Stomach (tissue), 9 donors: ENCODE measurements around the gene DIS3L2. TPM values are rescaled to one million over a fixed set of nuclear protein-coding genes. Genes with fewer than 3 reads are reported as not detected.
A peak's percentile ranks its signal among the peaks of the same experiment; 100 is the strongest.
"Not testable (repeated sequence)": the region's sequence is repeated elsewhere in the genome, so short reads cannot be mapped to it uniquely, and the experiment has no call there.

Experiments used
- DNase-seq, 2 donors: peaks; one replicate each; pipeline versions ENCODE4 v3.0.0 to v3.0.0-alpha.2; 2013 to 2019
- H3K27ac ChIP-seq, 5 donors: fragments of 200-600 bp in 4 of 5; sonication (generic) in 4 of 5; one replicate each; pipeline ENCODE4 v1.5.1; 2013 to 2019; ENCODE audit warnings: mild to moderate bottlenecking in 1 of 5, moderate library complexity in 1 of 5
- H3K27me3 ChIP-seq, 3 donors: fragments of 200-600 bp; sonication (generic); one replicate each; pipeline ENCODE4 v1.5.1; 2017 to 2019; ENCODE audit warnings: mixed run types in 1 of 3
- H3K36me3 ChIP-seq, 4 donors: fragments of 200-600 bp; sonication (generic); 1 replicate in 3 of 4; 2 replicates in 1 of 4; pipeline ENCODE4 v1.5.1; 2016 to 2019
- H3K4me1 ChIP-seq, 4 donors: fragments of 200-600 bp; sonication (generic); one replicate each; pipeline ENCODE4 v1.5.1; 2016 to 2019
- H3K4me3 ChIP-seq, 4 donors: fragments of 200-600 bp; sonication (generic) in 3 of 4; one replicate each; pipeline ENCODE4 v1.5.1; 2016 to 2019; ENCODE audit warnings: mild to moderate bottlenecking in 1 of 4
- H3K9me3 ChIP-seq, 4 donors: fragments of 200-600 bp; sonication (generic); one replicate each; pipeline ENCODE4 v1.5.1; 2016 to 2019
- EP300 ChIP-seq: sonication (generic); formaldehyde crosslinking; IDR thresholded peaks from one replicate; pipeline ENCODE4 v1.6.1; 2017; ENCODE audit warnings: antibody characterized with exemption
- POLR2A ChIP-seq, 4 donors: fragments of 450-650 bp; IDR thresholded peaks; one replicate each; pipeline ENCODE4 v1.6.1; 2016; ENCODE audit warnings: antibody characterized with exemption in 4 of 4, control low read depth in 2 of 4, mild to moderate bottlenecking in 1 of 4, moderate library complexity in 1 of 4
- POLR2AphosphoS5 ChIP-seq, 3 donors: sonication (generic); formaldehyde crosslinking; IDR thresholded peaks; one replicate each; pipeline ENCODE4 v1.6.1; 2016; ENCODE audit warnings: antibody characterized with exemption in 3 of 3
- WGBS, 5 donors: extraction: QIAGEN DNeasy Blood & Tissue Kit in 3 of 5; methylation state at CpG; one replicate each; pipeline versions ENCODE4 v1.1.5 to v1.1.7; 2013 to 2018; 5-methylcytosine and 5-hydroxymethylcytosine counted together
- intact Hi-C: fragments of 100-400 bp; cut with DNase I; formaldehyde crosslinking; loops from one replicate; pipeline ENCODE4 v1.15.1; 2023; ENCODE audit warnings: low total_unique reads
- polyA plus RNA-seq, 3 donors: library from polyadenylated mRNA; stranded (reverse); fragments of 200-250 nt; gene quantifications; one replicate each; pipeline ENCODE4 v1.2.3, GENCODE V29; 2013
- total RNA-seq, 5 donors: library from RNA; depleted of rRNA; stranded (reverse); fragments of >200 nt; gene quantifications; one replicate each; pipeline versions ENCODE4 v1.1.0 to v1.2.3, GENCODE V29; 2014 to 2016
- TF ChIP-seq, protein P1 (sequence below), 7 experiments: fragments of 450-650 bp in 4 of 7; fragments of 200-600 bp in 3 of 7; sonication (generic) in 3 of 7; IDR thresholded peaks; one replicate each; pipeline ENCODE4 v1.5.1; 2016 to 2019; ENCODE audit warnings: antibody characterized with exemption in 7 of 7, control low read depth in 2 of 7, mild to moderate bottlenecking in 1 of 7
- donor health status: healthy with polysubstance abuse.
- donor health status: Bipolar disorder and iron deficiency.
- donor health status: healthy.

Gene DIS3L2
- total and polyA plus RNA-seq, 8 donors: 10.4 to 124 (median 26.8) TPM

DNA sequence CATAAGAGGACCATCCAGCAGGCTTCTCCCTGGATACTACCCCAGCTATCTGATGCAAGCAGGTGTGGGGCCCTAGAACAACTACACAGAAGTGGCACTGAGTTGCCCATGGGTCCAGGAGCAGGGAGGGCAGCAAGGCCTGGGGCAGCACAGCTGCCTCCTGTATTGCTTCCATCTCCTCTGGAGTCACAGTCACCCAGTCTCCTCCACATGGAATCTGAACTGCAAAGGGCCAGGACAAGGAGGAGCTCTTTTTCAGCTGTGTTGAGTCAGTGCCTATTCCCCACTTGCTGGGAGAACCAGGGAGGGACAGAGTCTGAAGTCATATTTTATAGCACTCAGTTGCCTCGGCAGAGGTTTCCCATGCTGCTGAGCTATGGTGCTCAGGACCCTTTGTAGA lies 349.2 kb downstream of the DIS3L2 start:
- peaks cover under 1 to 19% (median 4%) of the 10 kb centered on the region in 4 donors for H3K4me1 ChIP-seq
- TF ChIP-seq POLR2AphosphoS5 (IDR thresholded peaks at IDR 0.05) (no peak), EP300 (no peak), POLR2A (IDR thresholded peaks at IDR 0.05) (no peak)
- TF ChIP-seq, protein P1, sequence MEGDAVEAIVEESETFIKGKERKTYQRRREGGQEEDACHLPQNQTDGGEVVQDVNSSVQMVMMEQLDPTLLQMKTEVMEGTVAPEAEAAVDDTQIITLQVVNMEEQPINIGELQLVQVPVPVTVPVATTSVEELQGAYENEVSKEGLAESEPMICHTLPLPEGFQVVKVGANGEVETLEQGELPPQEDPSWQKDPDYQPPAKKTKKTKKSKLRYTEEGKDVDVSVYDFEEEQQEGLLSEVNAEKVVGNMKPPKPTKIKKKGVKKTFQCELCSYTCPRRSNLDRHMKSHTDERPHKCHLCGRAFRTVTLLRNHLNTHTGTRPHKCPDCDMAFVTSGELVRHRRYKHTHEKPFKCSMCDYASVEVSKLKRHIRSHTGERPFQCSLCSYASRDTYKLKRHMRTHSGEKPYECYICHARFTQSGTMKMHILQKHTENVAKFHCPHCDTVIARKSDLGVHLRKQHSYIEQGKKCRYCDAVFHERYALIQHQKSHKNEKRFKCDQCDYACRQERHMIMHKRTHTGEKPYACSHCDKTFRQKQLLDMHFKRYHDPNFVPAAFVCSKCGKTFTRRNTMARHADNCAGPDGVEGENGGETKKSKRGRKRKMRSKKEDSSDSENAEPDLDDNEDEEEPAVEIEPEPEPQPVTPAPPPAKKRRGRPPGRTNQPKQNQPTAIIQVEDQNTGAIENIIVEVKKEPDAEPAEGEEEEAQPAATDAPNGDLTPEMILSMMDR (IDR thresholded peaks at IDR 0.05): no peak
- H3K27ac ChIP-seq: no peak overlapping the region
- H3K36me3 ChIP-seq: peaks cover 0 to 62% (median 28%) of the 10 kb centered on the region in 4 donors
- DNase-seq: no peak
- 83 to 100% (median 90%) methylated on average over 1 of the region's 1 CpG for whole genome bisulfite sequencing, 5 donors
- intact Hi-C loops: no loop called here
- H3K9me3 ChIP-seq: peaks cover 0 to 15% (median 3%) of the 10 kb centered on the region in 4 donors
- no peaks in the 10 kb centered on the region for H3K27me3 ChIP-seq
- no peak overlapping the region for H3K4me3 ChIP-seq

DNA sequence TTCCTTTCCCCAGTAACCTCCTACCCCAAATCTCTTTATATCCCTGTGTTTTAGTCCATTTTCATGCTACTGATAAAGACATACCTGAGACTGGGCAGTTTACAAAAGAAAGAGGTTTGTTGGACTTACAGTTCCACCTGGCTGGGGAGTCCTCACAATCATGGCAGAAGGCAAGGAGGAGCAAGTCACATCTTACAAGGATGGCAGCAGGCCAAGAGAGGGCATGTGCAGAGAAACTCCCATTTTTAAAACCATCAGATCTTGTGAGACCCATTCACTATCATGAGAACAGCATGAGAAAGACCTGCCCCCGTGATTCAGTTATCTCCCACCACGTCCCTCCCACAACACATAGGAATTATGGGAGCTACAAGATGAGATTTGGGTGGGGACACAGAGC lies 352.1 kb downstream of the DIS3L2 start:
- H3K4me3 ChIP-seq, H3K27me3 ChIP-seq, intact Hi-C loops, DNase-seq, H3K27ac ChIP-seq: not testable (repeated sequence)
- H3K4me1 ChIP-seq: peaks cover 3 to 38% (median 16%) of the 10 kb centered on the region in 4 donors
- WGBS, 5 donors: 94 to 100% (median 98%) methylated on average over 2 of the region's 2 CpGs
- H3K9me3 ChIP-seq: peaks cover 0 to 15% (median 3%) of the 10 kb centered on the region in 4 donors
- H3K36me3 ChIP-seq: peaks cover 0 to 46% (median 14%) of the 10 kb centered on the region in 4 donors

DNA sequence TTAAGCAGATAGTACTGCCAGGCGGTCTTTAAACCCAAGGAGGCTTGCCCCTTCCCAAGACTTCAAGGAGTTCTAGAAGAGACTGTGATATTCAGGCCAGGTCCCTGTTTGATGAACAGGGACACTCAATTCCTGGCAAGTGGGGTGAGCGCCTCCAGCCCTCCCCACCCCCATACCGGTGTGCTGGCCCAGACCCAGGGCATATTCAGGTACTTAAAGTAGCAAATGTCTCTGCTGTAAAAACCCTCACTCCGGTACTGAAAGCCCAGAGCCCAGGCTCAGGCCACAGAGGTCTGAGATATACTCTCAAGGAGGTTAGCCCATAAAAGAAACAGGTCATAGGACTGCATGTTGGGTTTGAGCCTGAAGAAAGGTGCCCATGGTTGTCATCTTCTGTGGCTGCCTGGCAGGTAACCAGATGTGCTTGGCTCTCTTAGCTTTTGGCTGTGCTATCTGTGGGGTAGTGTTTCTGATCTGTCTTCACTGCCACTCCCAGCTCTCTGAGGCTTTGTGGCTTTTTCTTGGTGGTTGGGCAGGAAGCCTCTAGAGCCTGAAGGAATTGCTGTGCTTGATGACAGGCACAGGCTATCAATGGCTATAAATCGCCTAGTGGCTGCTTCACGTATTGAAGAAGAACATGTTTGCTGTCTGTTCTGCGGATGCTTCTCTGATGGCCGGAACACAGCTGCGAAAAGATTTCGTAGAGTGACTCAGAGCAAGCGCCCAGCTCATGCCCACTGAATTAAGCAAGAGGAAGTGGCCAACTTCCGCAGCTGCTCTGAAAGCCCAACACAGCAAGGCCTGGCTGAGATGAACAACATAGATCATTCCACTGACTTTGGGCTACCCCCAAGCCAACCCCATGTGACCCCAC lies 353.8 kb downstream of the DIS3L2 start:
- intact Hi-C loops: no loop called here
- Histone ChIP-seq H3K36me3 (peaks cover 0 to 30% (median 4%) of the 10 kb centered on the region in 4 donors), H3K4me1 (peaks cover 11 to 51% (median 31%) of the 10 kb centered on the region in 4 donors), H3K27ac (peak overlapping the region; percentile 19 to 81 (median 43)), H3K4me3 (no peak overlapping the region), H3K9me3 (peaks cover 0 to 15% (median 3%) of the 10 kb centered on the region in 4 donors), H3K27me3 (no peaks in the 10 kb centered on the region)
- peak; percentile 52 to 76 for DNase-seq
- 73 to 85% (median 76%) methylated on average over 12 of the region's 12 CpGs for WGBS, 5 donors
- no peak for TF ChIP-seq EP300
- TF ChIP-seq, protein P1 (IDR thresholded peaks at IDR 0.05): peak in 1 of 7 experiments; percentile 8
- TF ChIP-seq POLR2AphosphoS5 (IDR thresholded peaks at IDR 0.05): peak in 2 of 3 donors; percentile 2 to 9

DNA sequence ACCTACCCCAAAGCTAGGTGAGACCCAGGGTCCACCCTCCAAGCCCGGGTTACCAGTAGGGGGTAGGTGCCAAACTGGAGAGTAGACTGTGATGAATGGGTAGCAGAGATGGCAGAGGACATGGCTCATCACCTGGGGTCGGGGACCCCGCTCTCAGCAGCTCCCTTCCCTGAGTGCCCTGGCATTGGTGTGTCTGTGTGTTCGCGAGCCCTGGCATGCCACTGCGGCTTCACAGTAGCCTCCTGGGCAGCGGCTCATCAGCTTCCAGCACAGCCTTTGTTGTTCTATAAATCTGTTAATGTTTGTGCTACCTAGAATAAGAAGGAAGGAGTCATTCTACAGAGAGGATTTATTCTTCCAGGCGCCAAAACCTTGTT lies 354.4 kb downstream of the DIS3L2 start:
- intact Hi-C loops: no loop called here
- no peak overlapping the region for H3K4me3 ChIP-seq
- H3K27me3 ChIP-seq: no peaks in the 10 kb centered on the region
- H3K9me3 ChIP-seq: peaks cover 0 to 15% (median 3%) of the 10 kb centered on the region in 4 donors
- WGBS, 5 donors: 74 to 91% (median 80%) methylated on average over 7 to 8 of the region's 8 CpGs
- peak overlapping the region; percentile 19 to 81 (median 43) for H3K27ac ChIP-seq
- no peak for DNase-seq
- H3K4me1 ChIP-seq: peaks cover 11 to 55% (median 37%) of the 10 kb centered on the region in 4 donors
- peaks cover 0 to 24% (median under 1%) of the 10 kb centered on the region in 4 donors for H3K36me3 ChIP-seq
- TF ChIP-seq POLR2A (IDR thresholded peaks at IDR 0.05): no peak
- TF ChIP-seq EP300: no peak
- no peak for TF ChIP-seq POLR2AphosphoS5 (IDR thresholded peaks at IDR 0.05)
- TF ChIP-seq, protein P1 (IDR thresholded peaks at IDR 0.05): no peak
